OCI-LY1 (cell line): Measurements from ENCODE around the gene B4GALNT1.

Source experiments
- H2AFZ ChIP-seq: fragments of 200-600 bp; sonication (generic), shearing (Covaris generic); 2 replicates; pipeline ENCODE4 v1.6.0; 2014; ENCODE audit warnings: antibody characterized with exemption, mild to moderate bottlenecking, low read length
- H3F3A ChIP-seq: fragments of 200-600 bp; sonication (generic), shearing (Covaris generic); 2 replicates; pipeline ENCODE4 v1.6.0; 2014; ENCODE audit warnings: mild to moderate bottlenecking, antibody characterized with exemption, low read length, moderate library complexity; ENCODE audit not compliant: insufficient read depth
- H3K27ac ChIP-seq: fragments of 200-600 bp; sonication (generic); 2 replicates; pipeline ENCODE4 v1.5.1; 2014; ENCODE audit warnings: low read length, mixed run types, mild to moderate bottlenecking, low read depth; ENCODE audit not compliant: poor library complexity, severe bottlenecking
- H3K27me3 ChIP-seq: fragments of 200-600 bp; sonication (generic); 2 replicates; pipeline ENCODE4 v1.6.0; 2014; ENCODE audit warnings: antibody characterized with exemption, mild to moderate bottlenecking, low read length, moderate library complexity; ENCODE audit not compliant: insufficient read depth
- H3K36me3 ChIP-seq: fragments of 200-600 bp; sonication (generic); 2 replicates; pipeline ENCODE4 v1.6.1; 2014; ENCODE audit warnings: mild to moderate bottlenecking, antibody characterized with exemption, low read length, moderate library complexity, mixed read lengths; ENCODE audit not compliant: insufficient read depth
- H3K4me1 ChIP-seq: fragments of 200-600 bp; sonication (generic); 2 replicates; pipeline ENCODE4 v1.5.1; 2014; ENCODE audit warnings: mild to moderate bottlenecking, low read length, moderate library complexity; ENCODE audit not compliant: insufficient read depth, severe bottlenecking
- H3K4me2 ChIP-seq: fragments of 200-600 bp; sonication (generic), shearing (Covaris generic); 2 replicates; pipeline ENCODE4 v1.6.1; 2014; ENCODE audit warnings: low read length
- H3K4me3 ChIP-seq: fragments of 200-600 bp; sonication (generic); 2 replicates; pipeline ENCODE4 v1.5.1; 2014; ENCODE audit warnings: low read length, low read depth, mild to moderate bottlenecking, mixed read lengths; ENCODE audit not compliant: poor library complexity, severe bottlenecking
- H3K79me2 ChIP-seq: fragments of 200-600 bp; shearing (Covaris generic); 2 replicates; pipeline ENCODE4 v1.6.1; 2016; ENCODE audit warnings: mixed run types, low read length, mixed read lengths; ENCODE audit not compliant: insufficient read depth
- H3K9ac ChIP-seq: fragments of 200-600 bp; sonication (generic), shearing (Covaris generic); 2 replicates; pipeline ENCODE4 v1.6.1; 2014; ENCODE audit warnings: mild to moderate bottlenecking, low read length, mixed read lengths
- H3K9me2 ChIP-seq: fragments of 200-600 bp; sonication (generic), shearing (Covaris generic); 2 replicates; pipeline ENCODE4 v1.6.1; 2014; ENCODE audit warnings: low read depth, mild to moderate bottlenecking, low read length, mixed read lengths
- H3K9me3 ChIP-seq: fragments of 200-600 bp; shearing (Covaris generic); 2 replicates; pipeline ENCODE4 v1.6.1; 2014; ENCODE audit warnings: low read length, mixed read lengths
- H4K20me1 ChIP-seq: fragments of 200-600 bp; sonication (generic), shearing (Covaris generic); 2 replicates; pipeline ENCODE4 v1.6.0; 2016; ENCODE audit warnings: mild to moderate bottlenecking, low read length; ENCODE audit not compliant: insufficient read depth
- EZH2 ChIP-seq: fragments of 200-600 bp; sonication (generic), shearing (Covaris generic); IDR thresholded peaks from 2 replicates; pipeline ENCODE4 v1.8.0; 2017; ENCODE audit warnings: borderline replicate concordance, mixed run types, mild to moderate bottlenecking, antibody characterized with exemption, low read length, moderate library complexity, mixed read lengths
- TF ChIP-seq, protein P1 (sequence below): fragments of 200-600 bp; sonication (generic), shearing (Covaris generic); IDR thresholded peaks from 2 replicates; pipeline ENCODE4 v1.5.1; 2017; ENCODE audit warnings: mild to moderate bottlenecking, antibody characterized with exemption, low read length, moderate library complexity, mixed read lengths

B4GALNT1 gene

DNA sequence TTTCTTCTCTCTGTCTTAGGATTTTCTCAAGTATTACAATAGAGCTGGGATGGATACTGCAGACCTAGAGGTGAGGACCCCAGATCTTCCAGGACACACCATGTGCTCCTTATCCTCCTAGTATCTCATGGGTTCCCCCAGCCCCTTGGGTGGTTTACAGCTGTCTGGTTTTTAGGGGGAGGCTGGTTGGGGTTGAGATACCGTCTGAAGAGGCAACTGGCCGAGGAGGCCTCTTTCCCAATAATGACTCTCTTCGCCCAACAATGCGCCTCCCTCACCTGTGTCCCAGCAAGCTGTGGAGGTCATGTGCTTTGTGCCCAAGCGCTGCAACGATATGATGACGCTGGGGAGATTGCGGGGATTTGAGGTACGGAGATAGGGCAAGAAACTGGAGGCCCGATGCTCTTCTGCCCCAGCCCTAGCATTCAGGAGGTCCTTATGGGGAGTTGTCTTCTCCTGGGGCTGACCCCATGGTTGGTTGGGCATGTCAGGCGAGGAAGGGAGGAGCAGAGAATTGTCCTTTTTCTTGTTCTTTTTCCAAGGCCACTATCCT is 18.0 kb downstream of the B4GALNT1 start:
- H3K4me3 ChIP-seq, result no peak overlapping the region
- H3K9me3 ChIP-seq, result no peaks in the 10 kb centered on the region
- no peaks in the 10 kb centered on the region for H3K36me3 ChIP-seq
- TF ChIP-seq, protein P1, sequence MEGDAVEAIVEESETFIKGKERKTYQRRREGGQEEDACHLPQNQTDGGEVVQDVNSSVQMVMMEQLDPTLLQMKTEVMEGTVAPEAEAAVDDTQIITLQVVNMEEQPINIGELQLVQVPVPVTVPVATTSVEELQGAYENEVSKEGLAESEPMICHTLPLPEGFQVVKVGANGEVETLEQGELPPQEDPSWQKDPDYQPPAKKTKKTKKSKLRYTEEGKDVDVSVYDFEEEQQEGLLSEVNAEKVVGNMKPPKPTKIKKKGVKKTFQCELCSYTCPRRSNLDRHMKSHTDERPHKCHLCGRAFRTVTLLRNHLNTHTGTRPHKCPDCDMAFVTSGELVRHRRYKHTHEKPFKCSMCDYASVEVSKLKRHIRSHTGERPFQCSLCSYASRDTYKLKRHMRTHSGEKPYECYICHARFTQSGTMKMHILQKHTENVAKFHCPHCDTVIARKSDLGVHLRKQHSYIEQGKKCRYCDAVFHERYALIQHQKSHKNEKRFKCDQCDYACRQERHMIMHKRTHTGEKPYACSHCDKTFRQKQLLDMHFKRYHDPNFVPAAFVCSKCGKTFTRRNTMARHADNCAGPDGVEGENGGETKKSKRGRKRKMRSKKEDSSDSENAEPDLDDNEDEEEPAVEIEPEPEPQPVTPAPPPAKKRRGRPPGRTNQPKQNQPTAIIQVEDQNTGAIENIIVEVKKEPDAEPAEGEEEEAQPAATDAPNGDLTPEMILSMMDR, result no peak
- no peak for TF ChIP-seq EZH2
- H2AFZ ChIP-seq, result no peak overlapping the region
- no peak overlapping the region for H3K4me2 ChIP-seq
- peaks cover 4% of the 10 kb centered on the region; the same call in 1 of the 2 replicates for H3K27me3 ChIP-seq
- no peak overlapping the region for H3K27ac ChIP-seq
- no peaks in the 10 kb centered on the region for H4K20me1 ChIP-seq
- no peaks in the 10 kb centered on the region for H3K9me2 ChIP-seq
- no peaks in the 10 kb centered on the region for H3K79me2 ChIP-seq
- peaks cover 10% of the 10 kb centered on the region for H3K4me1 ChIP-seq
- H3F3A ChIP-seq, result no peaks in the 10 kb centered on the region
- H3K9ac ChIP-seq, result no peak overlapping the region

GRCh38 chr12:57614178-57614947 is 18.6 kb downstream of the B4GALNT1 start:
- Histone ChIP-seq H3K9ac (no peak overlapping the region), H3K27ac (no peak overlapping the region), H3K4me2 (peak overlapping the region; percentile 19; the same call in 1 of the 2 replicates), H3K9me3 (no peaks in the 10 kb centered on the region), H3K4me3 (no peak overlapping the region), H3K27me3 (peaks cover 4% of the 10 kb centered on the region; the same call in 1 of the 2 replicates), H3K4me1 (peaks cover 10% of the 10 kb centered on the region), H3K79me2 (no peaks in the 10 kb centered on the region), H3F3A (no peaks in the 10 kb centered on the region), H4K20me1 (no peaks in the 10 kb centered on the region), H3K36me3 (no peaks in the 10 kb centered on the region), H3K9me2 (no peaks in the 10 kb centered on the region), H2AFZ (no peak overlapping the region)
- no peak for TF ChIP-seq EZH2
- TF ChIP-seq, protein P1, result no peak

GRCh38 chr12:57613427-57614109 is 19.4 kb downstream of the B4GALNT1 start:
- no peaks in the 10 kb centered on the region for H3F3A ChIP-seq
- H3K4me2 ChIP-seq, result peak overlapping the region; percentile 19; the same call in 1 of the 2 replicates
- no peak for TF ChIP-seq EZH2
- no peaks in the 10 kb centered on the region for H3K79me2 ChIP-seq
- H3K9ac ChIP-seq, result no peak overlapping the region
- H3K9me2 ChIP-seq, result no peaks in the 10 kb centered on the region
- peaks cover 4% of the 10 kb centered on the region; the same call in 1 of the 2 replicates for H3K27me3 ChIP-seq
- H4K20me1 ChIP-seq, result no peaks in the 10 kb centered on the region
- H3K27ac ChIP-seq, result no peak overlapping the region
- H3K4me1 ChIP-seq, result peaks cover 10% of the 10 kb centered on the region
- H2AFZ ChIP-seq, result no peak overlapping the region
- H3K9me3 ChIP-seq, result no peaks in the 10 kb centered on the region
- H3K36me3 ChIP-seq, result no peaks in the 10 kb centered on the region
- H3K4me3 ChIP-seq, result no peak overlapping the region
